Endothelial cell of umbilical vein (primary cell): ENCODE measurements around the gene PLEKHA4. TPM values are rescaled to one million over a fixed set of nuclear protein-coding genes. Genes with fewer than 3 reads are reported as not detected.

ENCODE experiments used
- BruUV-seq: library from RNA; stranded (reverse); fragments of 400-500 nt; replicated peaks from 2 replicates; lab custom pipeline; 2021; lab: Mats Ljungman, UMichigan
- CTCF ChIA-PET: fragments of 300-600, 350-600 bp; sonication (Branson Sonifier 250); formaldehyde crosslinking; loops from one replicate; lab custom pipeline; 2021; ENCODE audit warnings: antibody characterized with exemption, inconsistent platforms; lab: Charles Lee
- POLR2A ChIA-PET: fragments of 300-600, 350-600 bp; sonication (Branson Sonifier 250); formaldehyde crosslinking; loops from one replicate; lab custom pipeline; 2021; ENCODE audit warnings: antibody characterized with exemption, inconsistent platforms; lab: Charles Lee
- DNase-seq: peaks from one replicate; pipeline ENCODE4 v3.0.0-alpha.2; 2011; ENCODE audit warnings: low read depth, low spot score
- FAIRE-seq: peaks from 2 replicates; lab custom pipeline; 2011; peaks lifted over from hg19 to GRCh38; lab: Jason Lieb, UNC
- H2AFZ ChIP-seq: 2 replicates; pipeline ENCODE4 v1.6.0; 2012; ENCODE audit warnings: low read depth, low read length, control low read depth, inconsistent platforms
- H3K27ac ChIP-seq: 2 replicates; pipeline ENCODE4 v1.5.1; 2011; ENCODE audit warnings: low read depth, mild to moderate bottlenecking, control low read depth, low read length, moderate library complexity; ENCODE audit not compliant: insufficient read depth
- H3K27me3 ChIP-seq, 2 experiments: 2 replicates each; pipeline versions ENCODE4 v1.6.0 to v1.6.1; 2011; ENCODE audit warnings: low read length in 2 of 2, mixed read lengths in 1 of 2; ENCODE audit not compliant: control insufficient read depth in 2 of 2, insufficient read depth in 2 of 2
- H3K36me3 ChIP-seq, 2 experiments: 2 replicates in 1 of 2; 3 replicates in 1 of 2; pipeline ENCODE4 v1.5.1; 2011; ENCODE audit warnings: low read length in 2 of 2, mild to moderate bottlenecking in 1 of 2, moderate library complexity in 1 of 2; ENCODE audit not compliant: control insufficient read depth in 2 of 2, insufficient read depth in 2 of 2; ENCODE audit errors: extremely low read depth in 1 of 2
- H3K4me1 ChIP-seq: 3 replicates; pipeline ENCODE4 v1.5.1; 2011; ENCODE audit warnings: mild to moderate bottlenecking, low read length; ENCODE audit not compliant: control insufficient read depth, insufficient read depth; ENCODE audit errors: extremely low read depth
- H3K4me2 ChIP-seq: 2 replicates; pipeline ENCODE4 v1.6.1; 2011; ENCODE audit warnings: low read length, control low read depth, mixed read lengths; ENCODE audit not compliant: insufficient read depth
- H3K4me3 ChIP-seq, 3 experiments: fragments of 200-600 bp in 1 of 3; sonication (generic), shearing (Covaris generic) in 1 of 3; replicated peaks in 1 of 3; 2 replicates each; pipeline ENCODE4 v1.5.1; 2011 to 2016; ENCODE audit warnings: control low read depth in 3 of 3, low read length in 3 of 3, mild to moderate bottlenecking in 2 of 3, inconsistent platforms in 1 of 3, low read depth in 1 of 3, moderate library complexity in 1 of 3; ENCODE audit not compliant: insufficient read depth in 1 of 3
- H3K79me2 ChIP-seq: 2 replicates; pipeline ENCODE4 v1.6.0; 2012; ENCODE audit warnings: low read length, inconsistent platforms; ENCODE audit not compliant: control insufficient read depth, insufficient read depth
- H3K9ac ChIP-seq: replicated peaks from 2 replicates; pipeline ENCODE3; 2011; ENCODE audit warnings: low read length, control low read depth; ENCODE audit not compliant: insufficient read depth; ENCODE audit errors: extremely low read depth
- H3K9me1 ChIP-seq: replicated peaks from 3 replicates; pipeline ENCODE4 v1.6.0; 2011; ENCODE audit warnings: mild to moderate bottlenecking, low read length; ENCODE audit not compliant: control insufficient read depth, insufficient read depth; ENCODE audit errors: extremely low read depth
- H3K9me3 ChIP-seq: replicated peaks from 2 replicates; pipeline ENCODE4 v1.5.1; 2012; ENCODE audit warnings: low read length, inconsistent platforms; ENCODE audit not compliant: control insufficient read depth, insufficient read depth
- H4K20me1 ChIP-seq: replicated peaks from 2 replicates; pipeline ENCODE3; 2011; ENCODE audit warnings: mild to moderate bottlenecking, low read length; ENCODE audit not compliant: control insufficient read depth, insufficient read depth; ENCODE audit errors: extremely low read depth
- CTCF ChIP-seq, 2 donors: IDR thresholded peaks; 1 replicate in 1 of 2; 2 replicates in 1 of 2; pipeline ENCODE4 v1.5.1; 2011; ENCODE audit warnings: low read length in 2 of 2, mild to moderate bottlenecking in 2 of 2, moderate library complexity in 2 of 2, control low read depth in 1 of 2, inconsistent platforms in 1 of 2, low read depth in 1 of 2; ENCODE audit not compliant: insufficient read depth in 1 of 2; ENCODE audit errors: extremely low read depth in 1 of 2
- EZH2 ChIP-seq: IDR thresholded peaks from 2 replicates; pipeline ENCODE4 v1.6.1; 2012; ENCODE audit warnings: borderline replicate concordance, low read depth, mild to moderate bottlenecking, moderate library complexity, low read length, inconsistent platforms; ENCODE audit not compliant: severe bottlenecking
- FOS ChIP-seq: IDR thresholded peaks from 2 replicates; pipeline ENCODE4 v1.6.1; 2011; ENCODE audit warnings: mild to moderate bottlenecking, low read length, moderate library complexity, borderline replicate concordance; ENCODE audit not compliant: insufficient read depth
- GATA2 ChIP-seq: IDR thresholded peaks from 2 replicates; pipeline ENCODE4 v1.7.0; 2011; ENCODE audit warnings: low read depth, mild to moderate bottlenecking, moderate library complexity, mixed read lengths, low read length; ENCODE audit not compliant: insufficient read length, insufficient read depth
- JUN ChIP-seq: IDR thresholded peaks from 2 replicates; pipeline ENCODE4 v1.6.1; 2011; ENCODE audit warnings: borderline replicate concordance, low read depth; ENCODE audit not compliant: insufficient read length, insufficient read depth
- MYC ChIP-seq: IDR thresholded peaks from one replicate; pipeline ENCODE4 v1.6.1; 2011; ENCODE audit warnings: mild to moderate bottlenecking, low read depth, low read length
- POLR2A ChIP-seq: IDR thresholded peaks from 2 replicates; pipeline ENCODE4 v1.6.1; 2012; ENCODE audit warnings: low read depth, mild to moderate bottlenecking, control low read depth, low read length
- POLR2AphosphoS5 ChIP-seq: IDR thresholded peaks from 2 replicates; pipeline ENCODE4 v1.6.1; 2012; ENCODE audit warnings: low read depth, mild to moderate bottlenecking, control low read depth, low read length, moderate library complexity; ENCODE audit not compliant: insufficient read depth
- dilution Hi-C: fragments of 300-500 bp; cut with MboI; formaldehyde crosslinking; loops from one replicate; pipeline ENCODE4 v1.15.0; 2019; ENCODE audit warnings: low sequenced_read_pairs; ENCODE audit not compliant: extremely low pct_ligation_motif_present
- intact Hi-C: fragments of 100-400 bp; cut with micrococcal nuclease; formaldehyde crosslinking; loops from one replicate; pipeline ENCODE4 v1.10.0; 2022
- polyA plus RNA-seq, 4 experiments: library from polyadenylated mRNA; depleted of rRNA in 3 of 4; stranded (reverse) in 3 of 4; unstranded in 1 of 4; fragments of >200 nt; gene quantifications; 2 replicates each; pipeline versions ENCODE4 v1.2.1 to v1.2.3, GENCODE V29; 2011 to 2012; ENCODE audit warnings: missing spikeins in 1 of 4
- total RNA-seq: library from RNA; stranded (reverse); gene quantifications from 2 replicates; pipeline ENCODE4 v1.2.3, GENCODE V29; 2021
- TF ChIP-seq, protein P1 (sequence below): IDR thresholded peaks from 2 replicates; pipeline ENCODE4 v1.6.1; 2011; ENCODE audit not compliant: insufficient read depth, insufficient read length

Gene PLEKHA4
- total and polyA plus RNA-seq, 2 donors (not counting 3 experiments of a cell fraction or from before 2014, with no cell fraction given) = 4.5 to 10.1 TPM

- TF ChIP-seq POLR2A = no peak
- TF ChIP-seq POLR2AphosphoS5 = no peak
- TF ChIP-seq MYC = no peak
- TF ChIP-seq, protein P1, sequence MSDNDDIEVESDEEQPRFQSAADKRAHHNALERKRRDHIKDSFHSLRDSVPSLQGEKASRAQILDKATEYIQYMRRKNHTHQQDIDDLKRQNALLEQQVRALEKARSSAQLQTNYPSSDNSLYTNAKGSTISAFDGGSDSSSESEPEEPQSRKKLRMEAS = no peak
- no peak for TF ChIP-seq FOS
- TF ChIP-seq GATA2 = no peak
- TF ChIP-seq EZH2 = no peak
- TF ChIP-seq JUN = no peak
- TF ChIP-seq CTCF (IDR thresholded peaks at IDR 0.05; ENCODE audit: extremely low read depth in 1 of 2, insufficient read depth in 1 of 2, low read depth in 1 of 2, low read length in 2 of 2) = no peak
- Histone ChIP-seq H3K9me3 (no peaks in the 10 kb centered on the region), H3K4me1 (peaks cover 9% of the 10 kb centered on the region), H3K4me3 (peak overlapping the region in 1 of 3 experiments; percentile 23), H2AFZ (peak overlapping the region; percentile 73), H4K20me1 (no peaks in the 10 kb centered on the region), H3K27me3 (no peaks in the 10 kb centered on the region), H3K27ac (no peak overlapping the region), H3K79me2 (peaks cover 4% of the 10 kb centered on the region), H3K36me3 (no peaks in the 10 kb centered on the region), H3K9ac (no peak overlapping the region), H3K9me1 (no peaks in the 10 kb centered on the region), H3K4me2 (peak overlapping the region; percentile 37)
- POLR2A ChIA-PET = no interaction called here
- CTCF ChIA-PET = interaction anchor here (2.1 to 2.6 kb wide), 2 partner anchors 25 to 72 kb away, joined by 7 to 9 read pairs; no protein-coding TSS in a partner anchor
- BruUV-seq = no TSS peak
- intact Hi-C loops (no loop called here), dilution Hi-C loops (no loop called here)
- DNase-seq (no peak), FAIRE-seq (no peak)
Measured at GRCh38 chr19:48867746-48868113, 687 bp downstream of the PLEKHA4 start.
